ENCODE measurements around the gene ORAI3. TPM values are rescaled to one million over a fixed set of nuclear protein-coding genes. Genes with fewer than 3 reads are reported as not detected.

Gene ORAI3
- total and polyA plus RNA-seq, 2 of the 13 experiments (the other 11 are each of a cell fraction or from before 2014, with no cell fraction given) = 11.4 to 32.0 TPM

DNA sequence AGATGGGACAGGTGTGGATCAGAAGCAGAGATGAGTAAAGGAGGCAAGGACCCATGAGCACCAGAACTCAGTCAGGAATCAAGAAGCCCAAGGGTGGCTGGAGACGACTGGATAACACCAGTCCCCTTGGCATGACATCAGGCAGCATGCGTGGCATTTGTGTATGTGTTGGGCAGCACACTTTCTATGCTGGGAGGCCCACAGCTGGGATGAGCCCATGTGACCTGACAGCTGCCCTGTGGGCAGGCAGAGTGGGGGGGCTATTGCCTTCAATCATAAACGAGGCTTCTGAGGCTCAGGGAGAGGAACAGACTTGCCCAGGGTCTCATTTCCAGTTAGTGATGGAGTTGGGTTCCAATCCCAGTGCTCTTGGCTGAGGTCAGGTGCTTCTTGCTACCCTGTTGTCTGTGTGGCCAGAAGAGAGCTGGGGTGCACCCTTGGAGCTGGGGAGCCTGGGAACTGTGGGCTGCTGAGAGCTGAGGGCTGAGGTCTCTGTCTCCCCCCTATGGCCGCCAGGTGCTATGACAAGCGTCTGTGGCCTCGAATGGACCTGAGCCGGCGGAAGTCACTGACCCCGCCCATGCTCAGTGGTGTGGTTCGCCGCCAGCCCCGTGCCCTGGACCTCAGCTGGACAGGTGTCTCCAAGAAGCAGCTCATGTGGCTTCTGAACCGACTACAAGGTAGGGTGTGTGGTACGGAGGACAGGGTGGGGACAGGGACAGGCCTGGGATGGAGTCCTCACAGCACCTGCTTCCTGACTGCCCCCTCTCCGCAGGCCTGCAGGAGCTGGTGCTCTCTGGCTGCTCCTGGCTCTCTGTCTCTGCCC is 7.1 kb upstream of the ORAI3 start (continued):
- TF ChIP-seq, protein P1, sequence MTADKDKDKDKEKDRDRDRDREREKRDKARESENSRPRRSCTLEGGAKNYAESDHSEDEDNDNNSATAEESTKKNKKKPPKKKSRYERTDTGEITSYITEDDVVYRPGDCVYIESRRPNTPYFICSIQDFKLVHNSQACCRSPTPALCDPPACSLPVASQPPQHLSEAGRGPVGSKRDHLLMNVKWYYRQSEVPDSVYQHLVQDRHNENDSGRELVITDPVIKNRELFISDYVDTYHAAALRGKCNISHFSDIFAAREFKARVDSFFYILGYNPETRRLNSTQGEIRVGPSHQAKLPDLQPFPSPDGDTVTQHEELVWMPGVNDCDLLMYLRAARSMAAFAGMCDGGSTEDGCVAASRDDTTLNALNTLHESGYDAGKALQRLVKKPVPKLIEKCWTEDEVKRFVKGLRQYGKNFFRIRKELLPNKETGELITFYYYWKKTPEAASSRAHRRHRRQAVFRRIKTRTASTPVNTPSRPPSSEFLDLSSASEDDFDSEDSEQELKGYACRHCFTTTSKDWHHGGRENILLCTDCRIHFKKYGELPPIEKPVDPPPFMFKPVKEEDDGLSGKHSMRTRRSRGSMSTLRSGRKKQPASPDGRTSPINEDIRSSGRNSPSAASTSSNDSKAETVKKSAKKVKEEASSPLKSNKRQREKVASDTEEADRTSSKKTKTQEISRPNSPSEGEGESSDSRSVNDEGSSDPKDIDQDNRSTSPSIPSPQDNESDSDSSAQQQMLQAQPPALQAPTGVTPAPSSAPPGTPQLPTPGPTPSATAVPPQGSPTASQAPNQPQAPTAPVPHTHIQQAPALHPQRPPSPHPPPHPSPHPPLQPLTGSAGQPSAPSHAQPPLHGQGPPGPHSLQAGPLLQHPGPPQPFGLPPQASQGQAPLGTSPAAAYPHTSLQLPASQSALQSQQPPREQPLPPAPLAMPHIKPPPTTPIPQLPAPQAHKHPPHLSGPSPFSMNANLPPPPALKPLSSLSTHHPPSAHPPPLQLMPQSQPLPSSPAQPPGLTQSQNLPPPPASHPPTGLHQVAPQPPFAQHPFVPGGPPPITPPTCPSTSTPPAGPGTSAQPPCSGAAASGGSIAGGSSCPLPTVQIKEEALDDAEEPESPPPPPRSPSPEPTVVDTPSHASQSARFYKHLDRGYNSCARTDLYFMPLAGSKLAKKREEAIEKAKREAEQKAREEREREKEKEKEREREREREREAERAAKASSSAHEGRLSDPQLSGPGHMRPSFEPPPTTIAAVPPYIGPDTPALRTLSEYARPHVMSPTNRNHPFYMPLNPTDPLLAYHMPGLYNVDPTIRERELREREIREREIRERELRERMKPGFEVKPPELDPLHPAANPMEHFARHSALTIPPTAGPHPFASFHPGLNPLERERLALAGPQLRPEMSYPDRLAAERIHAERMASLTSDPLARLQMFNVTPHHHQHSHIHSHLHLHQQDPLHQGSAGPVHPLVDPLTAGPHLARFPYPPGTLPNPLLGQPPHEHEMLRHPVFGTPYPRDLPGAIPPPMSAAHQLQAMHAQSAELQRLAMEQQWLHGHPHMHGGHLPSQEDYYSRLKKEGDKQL (CRISPR knock-in tag; IDR thresholded peaks at IDR 0.05; ENCODE audit: low read depth) = no peak
- TF ChIP-seq ZSCAN21 (CRISPR knock-in tag; IDR thresholded peaks at IDR 0.05; ENCODE audit: borderline replicate concordance) (peak; percentile 7; the same call in 1 of the 2 replicates), DPF2 (CRISPR knock-in tag; IDR thresholded peaks at IDR 0.05; ENCODE audit: borderline replicate concordance, low read depth) (no peak), ZFP36 (IDR thresholded peaks at IDR 0.05; ENCODE audit: borderline replicate concordance, low read depth, low read length, partially characterized antibody) (no peak), MTF1 (CRISPR knock-in tag; IDR thresholded peaks at IDR 0.05) (no peak), RNF2 (conservative IDR thresholded peaks at IDR 0.05; ENCODE audit: low read depth) (no peak), KDM2A (CRISPR knock-in tag; IDR thresholded peaks at IDR 0.05; ENCODE audit: borderline replicate concordance, low read depth) (peak; percentile 62; the same call in 1 of the 2 replicates), AHR (CRISPR knock-in tag; IDR thresholded peaks at IDR 0.05) (0 out of 2 replicates have a peak, but pooled peaks have one; percentile 6), NCOA1 (CRISPR knock-in tag; IDR thresholded peaks at IDR 0.05) (no peak), SRY (CRISPR knock-in tag; IDR thresholded peaks at IDR 0.05) (no peak), PPARG (CRISPR knock-in tag; conservative IDR thresholded peaks at IDR 0.05) (no peak), ATM (IDR thresholded peaks at IDR 0.05; ENCODE audit: borderline replicate concordance) (no peak), ZNF441 (CRISPR knock-in tag; IDR thresholded peaks at IDR 0.05; ENCODE audit: borderline replicate concordance) (peak; percentile 78), ISX (CRISPR knock-in tag; conservative IDR thresholded peaks at IDR 0.05) (no peak)
- TF ChIP-seq, protein P2, sequence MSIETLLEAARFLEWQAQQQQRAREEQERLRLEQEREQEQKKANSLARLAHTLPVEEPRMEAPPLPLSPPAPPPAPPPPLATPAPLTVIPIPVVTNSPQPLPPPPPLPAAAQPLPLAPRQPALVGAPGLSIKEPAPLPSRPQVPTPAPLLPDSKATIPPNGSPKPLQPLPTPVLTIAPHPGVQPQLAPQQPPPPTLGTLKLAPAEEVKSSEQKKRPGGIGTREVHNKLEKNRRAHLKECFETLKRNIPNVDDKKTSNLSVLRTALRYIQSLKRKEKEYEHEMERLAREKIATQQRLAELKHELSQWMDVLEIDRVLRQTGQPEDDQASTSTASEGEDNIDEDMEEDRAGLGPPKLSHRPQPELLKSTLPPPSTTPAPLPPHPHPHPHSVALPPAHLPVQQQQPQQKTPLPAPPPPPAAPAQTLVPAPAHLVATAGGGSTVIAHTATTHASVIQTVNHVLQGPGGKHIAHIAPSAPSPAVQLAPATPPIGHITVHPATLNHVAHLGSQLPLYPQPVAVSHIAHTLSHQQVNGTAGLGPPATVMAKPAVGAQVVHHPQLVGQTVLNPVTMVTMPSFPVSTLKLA (IDR thresholded peaks at IDR 0.05) = no peak
- TF ChIP-seq, protein P3, sequence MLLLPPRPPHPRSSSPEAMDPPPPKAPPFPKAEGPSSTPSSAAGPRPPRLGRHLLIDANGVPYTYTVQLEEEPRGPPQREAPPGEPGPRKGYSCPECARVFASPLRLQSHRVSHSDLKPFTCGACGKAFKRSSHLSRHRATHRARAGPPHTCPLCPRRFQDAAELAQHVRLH (CRISPR knock-in tag; IDR thresholded peaks at IDR 0.05; ENCODE audit: borderline replicate concordance, low read depth) = peak; percentile 69; the same call in 1 of the 2 replicates
- TF ChIP-seq, protein P4, sequence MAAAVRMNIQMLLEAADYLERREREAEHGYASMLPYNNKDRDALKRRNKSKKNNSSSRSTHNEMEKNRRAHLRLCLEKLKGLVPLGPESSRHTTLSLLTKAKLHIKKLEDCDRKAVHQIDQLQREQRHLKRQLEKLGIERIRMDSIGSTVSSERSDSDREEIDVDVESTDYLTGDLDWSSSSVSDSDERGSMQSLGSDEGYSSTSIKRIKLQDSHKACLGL (CRISPR knock-in tag; IDR thresholded peaks at IDR 0.05) = 0 out of 2 replicates have a peak, but pooled peaks have one; percentile 72
